Gastroesophageal sphincter (tissue), 4 donors: ENCODE data around the gene MFAP2. TPM values are rescaled to one million over a fixed set of nuclear protein-coding genes. Genes with fewer than 3 reads are reported as not detected.

ENCODE experiments used
- ATAC-seq: fragments of 150-250 bp; one replicate; pipeline ENCODE4 v1.9.1; 2016; ENCODE audit warnings: mild to moderate bottlenecking, moderate library complexity
- H3K27ac ChIP-seq, 4 donors: fragments of 200-600 bp; sonication (generic) in 3 of 4; 1 replicate in 3 of 4; 2 replicates in 1 of 4; pipeline ENCODE4 v1.5.1; 2016 to 2019
- H3K27me3 ChIP-seq: fragments of 200-600 bp; sonication (generic); one replicate; pipeline ENCODE4 v1.5.1; 2019
- H3K36me3 ChIP-seq, 2 donors: fragments of 200-600 bp; sonication (generic); one replicate each; pipeline ENCODE4 v1.5.1; 2019; ENCODE audit warnings: control low read depth in 1 of 2
- H3K4me1 ChIP-seq, 3 donors: fragments of 200-600 bp; sonication (generic); 1 replicate in 2 of 3; 2 replicates in 1 of 3; pipeline ENCODE4 v1.5.1; 2016 to 2019; ENCODE audit warnings: control low read depth in 2 of 3
- H3K4me3 ChIP-seq, 2 donors: fragments of 200-600 bp; sonication (generic); one replicate each; pipeline ENCODE4 v1.5.1; 2019; ENCODE audit warnings: mild to moderate bottlenecking in 1 of 2, moderate library complexity in 1 of 2
- H3K9me3 ChIP-seq, 3 donors: fragments of 200-600 bp; sonication (generic); one replicate each; pipeline ENCODE4 v1.5.1; 2017 to 2019; ENCODE audit warnings: control low read depth in 2 of 3
- EP300 ChIP-seq: sonication (generic); formaldehyde crosslinking; IDR thresholded peaks from one replicate; pipeline ENCODE4 v1.6.1; 2017; ENCODE audit warnings: antibody characterized with exemption, mild to moderate bottlenecking
- POLR2A ChIP-seq, 2 donors: fragments of 450-650 bp; IDR thresholded peaks; one replicate each; pipeline ENCODE4 v1.6.1; 2017; ENCODE audit warnings: antibody characterized with exemption in 2 of 2, mild to moderate bottlenecking in 2 of 2, moderate library complexity in 1 of 2
- POLR2AphosphoS5 ChIP-seq: sonication (generic); formaldehyde crosslinking; IDR thresholded peaks from one replicate; pipeline ENCODE4 v1.6.1; 2017; ENCODE audit warnings: antibody characterized with exemption
- WGBS, 2 donors: methylation state at CpG; one replicate each; pipeline ENCODE4 v1.1.5; 2018; ENCODE audit warnings: low coverage in 1 of 2; 5-methylcytosine and 5-hydroxymethylcytosine counted together
- total RNA-seq, 4 donors: library from RNA; depleted of rRNA; stranded (reverse); fragments of >200 nt; gene quantifications; one replicate each; pipeline ENCODE4 v1.1.0, GENCODE V29; 2016
- TF ChIP-seq, protein P1 (sequence below), 4 experiments: fragments of 200-600 bp in 2 of 4; fragments of 450-650 bp in 2 of 4; sonication (generic) in 1 of 4; IDR thresholded peaks; one replicate each; pipeline ENCODE4 v1.5.1; 2017 to 2019; ENCODE audit warnings: antibody characterized with exemption in 4 of 4, mild to moderate bottlenecking in 2 of 4, moderate library complexity in 2 of 4

Gene MFAP2
- total RNA-seq, 4 donors from 2014 or later: 4.2 to 12.1 (median 7.2) TPM

- Histone ChIP-seq H3K36me3 (peaks cover 0 to 38% of the 10 kb centered on the region in 2 donors), H3K4me1 (peaks cover 0 to 8% (median 0%) of the 10 kb centered on the region in 3 donors), H3K9me3 (no peaks in the 10 kb centered on the region), H3K27ac (no peak overlapping the region), H3K4me3 (no peak overlapping the region), H3K27me3 (no peaks in the 10 kb centered on the region)
- TF ChIP-seq EP300 (no peak), POLR2AphosphoS5 (no peak), POLR2A (IDR thresholded peaks at IDR 0.05) (no peak)
- TF ChIP-seq, protein P1, sequence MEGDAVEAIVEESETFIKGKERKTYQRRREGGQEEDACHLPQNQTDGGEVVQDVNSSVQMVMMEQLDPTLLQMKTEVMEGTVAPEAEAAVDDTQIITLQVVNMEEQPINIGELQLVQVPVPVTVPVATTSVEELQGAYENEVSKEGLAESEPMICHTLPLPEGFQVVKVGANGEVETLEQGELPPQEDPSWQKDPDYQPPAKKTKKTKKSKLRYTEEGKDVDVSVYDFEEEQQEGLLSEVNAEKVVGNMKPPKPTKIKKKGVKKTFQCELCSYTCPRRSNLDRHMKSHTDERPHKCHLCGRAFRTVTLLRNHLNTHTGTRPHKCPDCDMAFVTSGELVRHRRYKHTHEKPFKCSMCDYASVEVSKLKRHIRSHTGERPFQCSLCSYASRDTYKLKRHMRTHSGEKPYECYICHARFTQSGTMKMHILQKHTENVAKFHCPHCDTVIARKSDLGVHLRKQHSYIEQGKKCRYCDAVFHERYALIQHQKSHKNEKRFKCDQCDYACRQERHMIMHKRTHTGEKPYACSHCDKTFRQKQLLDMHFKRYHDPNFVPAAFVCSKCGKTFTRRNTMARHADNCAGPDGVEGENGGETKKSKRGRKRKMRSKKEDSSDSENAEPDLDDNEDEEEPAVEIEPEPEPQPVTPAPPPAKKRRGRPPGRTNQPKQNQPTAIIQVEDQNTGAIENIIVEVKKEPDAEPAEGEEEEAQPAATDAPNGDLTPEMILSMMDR (IDR thresholded peaks at IDR 0.05): no peak
- ATAC-seq: no peak
- 88 to 94% methylated on average over 6 to 7 of the region's 13 CpGs for WGBS, 2 donors
Observed at GRCh38 chr1:16927711-16928485, 52.5 kb downstream of the MFAP2 start.

- peaks cover 0 to 32% of the 10 kb centered on the region in 2 donors for H3K36me3 ChIP-seq
- H3K4me3 ChIP-seq: no peak overlapping the region
- no peaks in the 10 kb centered on the region for H3K9me3 ChIP-seq
- no peak for ATAC-seq
- no peak overlapping the region for H3K27ac ChIP-seq
- WGBS, 2 donors: 72% methylated on average over 5 to 14 of the region's 14 CpGs
- peaks cover under 1% of the 10 kb centered on the region for H3K27me3 ChIP-seq
- peaks cover 0 to 8% (median 0%) of the 10 kb centered on the region in 3 donors for H3K4me1 ChIP-seq
- TF ChIP-seq, protein P1 (IDR thresholded peaks at IDR 0.05): no peak
- no peak for TF ChIP-seq POLR2AphosphoS5
- no peak for TF ChIP-seq POLR2A (IDR thresholded peaks at IDR 0.05)
- no peak for TF ChIP-seq EP300
Observed at GRCh38 chr1:16927256-16927655, 53.2 kb downstream of the MFAP2 start.

GRCh38 chr1:16926491-16927073 lies 53.8 kb downstream of the MFAP2 start:
- H3K27me3 ChIP-seq: peaks cover 6% of the 10 kb centered on the region
- ATAC-seq: no peak
- H3K4me3 ChIP-seq: no peak overlapping the region
- no peak for TF ChIP-seq POLR2A (IDR thresholded peaks at IDR 0.05)
- TF ChIP-seq, protein P1 (IDR thresholded peaks at IDR 0.05): no peak
- TF ChIP-seq EP300: no peak
- TF ChIP-seq POLR2AphosphoS5: no peak
- no peak overlapping the region for H3K27ac ChIP-seq
- H3K9me3 ChIP-seq: no peaks in the 10 kb centered on the region
- H3K36me3 ChIP-seq: peaks cover 0 to 25% of the 10 kb centered on the region in 2 donors
- WGBS, 2 donors: 47 to 53% methylated on average over 5 to 7 of the region's 10 CpGs
- peaks cover 0 to 15% (median 3%) of the 10 kb centered on the region in 3 donors for H3K4me1 ChIP-seq

DNA sequence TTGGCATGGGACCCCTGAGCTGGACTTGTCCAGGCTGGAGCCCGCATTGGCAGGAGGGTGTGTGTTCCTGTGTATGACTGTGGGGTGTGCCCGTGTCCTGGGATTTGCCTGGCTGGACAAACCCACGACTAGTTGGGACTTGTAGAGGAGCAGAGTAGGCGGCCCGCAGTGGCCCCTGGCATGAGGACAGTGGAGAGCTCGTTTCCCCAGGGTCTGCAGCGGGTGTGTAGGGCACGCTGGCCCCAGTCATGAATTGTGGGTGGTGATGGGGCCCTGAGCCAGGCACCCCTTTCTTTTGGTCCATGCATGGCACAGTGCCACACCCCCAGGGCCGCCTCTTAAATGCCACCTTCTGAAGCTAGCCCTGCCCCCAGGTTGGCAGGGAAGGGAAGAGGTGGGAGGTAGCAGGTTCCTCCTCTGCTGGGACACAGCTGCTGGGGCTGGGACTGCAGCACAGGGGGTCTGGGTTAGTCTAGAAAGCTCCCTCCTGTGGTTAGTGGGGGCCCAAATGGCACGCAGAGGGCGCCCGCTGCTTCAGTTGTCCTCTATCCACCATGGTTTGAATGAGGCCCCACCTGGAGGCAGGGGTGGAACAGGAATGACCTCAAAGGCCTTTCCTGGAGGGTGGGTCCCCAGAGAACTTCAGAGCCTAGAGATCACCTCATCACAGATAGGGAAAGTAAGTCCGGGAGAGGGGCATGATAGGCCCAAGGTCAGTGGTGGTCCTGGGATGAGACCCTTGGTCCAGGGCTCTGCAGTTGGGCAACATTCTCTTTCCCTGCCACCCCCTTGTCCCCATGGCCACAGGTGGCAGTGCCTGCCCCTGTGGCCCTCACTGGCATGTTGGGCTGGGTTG lies 54.6 kb downstream of the MFAP2 start:
- WGBS, 2 donors: 86% methylated on average over 1 of the region's 13 CpGs; no CpG with 5 or more reads in 1 of the 2 donors
- TF ChIP-seq, protein P1 (IDR thresholded peaks at IDR 0.05): no peak
- TF ChIP-seq POLR2AphosphoS5 (no peak), POLR2A (IDR thresholded peaks at IDR 0.05) (no peak)
- peaks cover 6% of the 10 kb centered on the region for H3K27me3 ChIP-seq
- peaks cover 0 to 19% (median 7%) of the 10 kb centered on the region in 3 donors for H3K4me1 ChIP-seq
- H3K4me3 ChIP-seq: no peak overlapping the region
- peaks cover 0 to 18% of the 10 kb centered on the region in 2 donors for H3K36me3 ChIP-seq
- no peak for ATAC-seq
- no peaks in the 10 kb centered on the region for H3K9me3 ChIP-seq
- no peak overlapping the region for H3K27ac ChIP-seq
